ENCODE results near the gene ELP4.

The ELP4 gene

GRCh38 chr11:31815711-31816467 is 306.3 kb downstream of the ELP4 start:
- no peaks in the 10 kb centered on the region for H3K36me3 ChIP-seq
- H3K9me3 ChIP-seq = no peaks in the 10 kb centered on the region
- peaks cover 100% of the 10 kb centered on the region for H3K27me3 ChIP-seq
- TF ChIP-seq CTCF (IDR thresholded peaks at IDR 0.05) = no peak
- peaks cover 23 to 54% of the 10 kb centered on the region in 2 experiments for H3K4me1 ChIP-seq (ENCODE audit: control insufficient read depth in 1 of 2, insufficient read depth in 1 of 2, low read depth in 1 of 2, low read length in 1 of 2)
- no peak overlapping the region for H3K27ac ChIP-seq
- H3K4me3 ChIP-seq (ENCODE audit: low read depth in 1 of 2, low read length in 1 of 2) = no peak overlapping the region

- Histone ChIP-seq H3K27ac (no peak overlapping the region), H3K36me3 (no peaks in the 10 kb centered on the region), H3K27me3 (peaks cover 100% of the 10 kb centered on the region), H3K4me3 (ENCODE audit: low read depth in 1 of 2, low read length in 1 of 2) (no peak overlapping the region), H3K9me3 (no peaks in the 10 kb centered on the region), H3K4me1 (ENCODE audit: control insufficient read depth in 1 of 2, insufficient read depth in 1 of 2, low read depth in 1 of 2, low read length in 1 of 2) (peaks cover 17 to 47% of the 10 kb centered on the region in 2 experiments)
- no peak for TF ChIP-seq CTCF (IDR thresholded peaks at IDR 0.05)
Observed at GRCh38 chr11:31816468-31817053, 307.0 kb downstream of the ELP4 start.

GRCh38 chr11:31817054-31817620 is 307.6 kb downstream of the ELP4 start:
- no peak for TF ChIP-seq CTCF (IDR thresholded peaks at IDR 0.05)

GRCh38 chr11:31817621-31818424 is 308.3 kb downstream of the ELP4 start:
- Histone ChIP-seq H3K4me1 (ENCODE audit: control insufficient read depth in 1 of 2, insufficient read depth in 1 of 2, low read depth in 1 of 2, low read length in 1 of 2) (peaks cover 11 to 34% of the 10 kb centered on the region in 2 experiments), H3K27ac (no peak overlapping the region), H3K27me3 (peaks cover 100% of the 10 kb centered on the region), H3K36me3 (no peaks in the 10 kb centered on the region), H3K4me3 (ENCODE audit: low read depth in 1 of 2, low read length in 1 of 2) (no peak overlapping the region), H3K9me3 (no peaks in the 10 kb centered on the region)
- no peak for TF ChIP-seq CTCF (IDR thresholded peaks at IDR 0.05)

More at GRCh38 chr11:31817054-31817620, 307.6 kb downstream of the ELP4 start:
- Histone ChIP-seq H3K27ac (no peak overlapping the region), H3K9me3 (no peaks in the 10 kb centered on the region), H3K27me3 (peaks cover 100% of the 10 kb centered on the region), H3K36me3 (no peaks in the 10 kb centered on the region), H3K4me3 (ENCODE audit: low read depth in 1 of 2, low read length in 1 of 2) (no peak overlapping the region), H3K4me1 (ENCODE audit: control insufficient read depth in 1 of 2, insufficient read depth in 1 of 2, low read depth in 1 of 2, low read length in 1 of 2) (peaks cover 17 to 41% of the 10 kb centered on the region in 2 experiments)

GRCh38 chr11:31818425-31818755 is 308.8 kb downstream of the ELP4 start:
- Histone ChIP-seq H3K4me3 (ENCODE audit: low read depth in 1 of 2, low read length in 1 of 2) (no peak overlapping the region), H3K27me3 (peaks cover 100% of the 10 kb centered on the region), H3K27ac (no peak overlapping the region), H3K9me3 (no peaks in the 10 kb centered on the region), H3K36me3 (no peaks in the 10 kb centered on the region), H3K4me1 (ENCODE audit: control insufficient read depth in 1 of 2, insufficient read depth in 1 of 2, low read depth in 1 of 2, low read length in 1 of 2) (peaks cover 7 to 28% of the 10 kb centered on the region in 2 experiments)
- no peak for TF ChIP-seq CTCF (IDR thresholded peaks at IDR 0.05)

Measured in neutrophil (primary cell).